Heart left ventricle (tissue), 13 donors: Measurements from ENCODE around the gene KLK5.

Experiments used
- POLR2A ChIP-seq, 2 donors: fragments of 450-650 bp; IDR thresholded peaks; one replicate each; pipeline ENCODE4 v1.6.1; 2017; ENCODE audit warnings: antibody characterized with exemption in 2 of 2, mild to moderate bottlenecking in 2 of 2, moderate library complexity in 2 of 2
- TF ChIP-seq, protein P1 (sequence below), 12 donors: fragments of 200-600 bp; sonication (generic) in 4 of 12; IDR thresholded peaks; one replicate each; pipeline versions ENCODE4 v1.5.0 to v1.8.0; 2018 to 2022; ENCODE audit warnings: antibody characterized with exemption in 12 of 12, mild to moderate bottlenecking in 5 of 12
- donor health status: ischemic (EF 13 %, LVEDD 7.1; RV severe dilation, severe dysfunction).
- donor health status: DM: no; HTN: yes; CAD: no.
- donor health status: DM: no; HTN: no; CAD: no.
- donor health status: ischemic (EF 25% LVEDD 6.9; RV normal size, moderate dysfunction).
- donor health status: ischemic (EF 25% LVEDD 5.7; RV mildly dilated, moderate dysfunction).
- donor health status: ischemic (EF 35%, LVEDD 5.7; RV mildly dilated, moderate dysfunction).
- donor health status: nonischemic (EF 11% LVEDD 7.7; RV severe dilation, severe dysfunction).
- donor health status: DM: yes; HTN: yes; CAD: no.
- donor health status: PGD.
- donor health status: ischemic (EF 29% LVEDD 5.4; RV normal size, mild dysfunction).
- donor health status: nonischemic (EF 23%, LVEDD 6.1; RV moderate dilation, normal function).

GRCh38 chr19:50992666-50993035, 39.8 kb upstream of the KLK5 start:
- TF ChIP-seq, protein P1, sequence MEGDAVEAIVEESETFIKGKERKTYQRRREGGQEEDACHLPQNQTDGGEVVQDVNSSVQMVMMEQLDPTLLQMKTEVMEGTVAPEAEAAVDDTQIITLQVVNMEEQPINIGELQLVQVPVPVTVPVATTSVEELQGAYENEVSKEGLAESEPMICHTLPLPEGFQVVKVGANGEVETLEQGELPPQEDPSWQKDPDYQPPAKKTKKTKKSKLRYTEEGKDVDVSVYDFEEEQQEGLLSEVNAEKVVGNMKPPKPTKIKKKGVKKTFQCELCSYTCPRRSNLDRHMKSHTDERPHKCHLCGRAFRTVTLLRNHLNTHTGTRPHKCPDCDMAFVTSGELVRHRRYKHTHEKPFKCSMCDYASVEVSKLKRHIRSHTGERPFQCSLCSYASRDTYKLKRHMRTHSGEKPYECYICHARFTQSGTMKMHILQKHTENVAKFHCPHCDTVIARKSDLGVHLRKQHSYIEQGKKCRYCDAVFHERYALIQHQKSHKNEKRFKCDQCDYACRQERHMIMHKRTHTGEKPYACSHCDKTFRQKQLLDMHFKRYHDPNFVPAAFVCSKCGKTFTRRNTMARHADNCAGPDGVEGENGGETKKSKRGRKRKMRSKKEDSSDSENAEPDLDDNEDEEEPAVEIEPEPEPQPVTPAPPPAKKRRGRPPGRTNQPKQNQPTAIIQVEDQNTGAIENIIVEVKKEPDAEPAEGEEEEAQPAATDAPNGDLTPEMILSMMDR (IDR thresholded peaks at IDR 0.05), result no peak
- TF ChIP-seq POLR2A (IDR thresholded peaks at IDR 0.05), result no peak
